Psoas muscle (tissue), 8 donors: ENCODE data around the gene ICAM1. TPM values are rescaled to one million over a fixed set of nuclear protein-coding genes. Genes with fewer than 3 reads are reported as not detected.

Experiments
- ATAC-seq, 4 donors: fragments of 200-7000 bp; cut with Tn5 transposase; one replicate each; pipeline ENCODE4 v1.9.1; 2020; ENCODE audit warnings: moderate library complexity in 3 of 4, mild to moderate bottlenecking in 2 of 4
- DNase-seq, 2 donors: peaks; one replicate each; pipeline ENCODE4 v3.0.0-alpha.2; 2020
- H3K27ac ChIP-seq: fragments of 200-600 bp; one replicate; pipeline ENCODE4 v1.8.0; 2022
- H3K27me3 ChIP-seq, 3 donors: fragments of 200-600 bp in 1 of 3; one replicate each; pipeline versions ENCODE4 v1.6.1 to v1.8.0; 2013 to 2022; ENCODE audit warnings: low read length in 2 of 3, mild to moderate bottlenecking in 2 of 3, moderate library complexity in 1 of 3; ENCODE audit not compliant: insufficient read depth in 3 of 3
- H3K36me3 ChIP-seq, 2 donors: fragments of 200-600 bp in 1 of 2; one replicate each; pipeline versions ENCODE4 v1.6.1 to v1.8.0; 2013 to 2022; ENCODE audit warnings: low read depth in 1 of 2, mild to moderate bottlenecking in 1 of 2, moderate library complexity in 1 of 2; ENCODE audit not compliant: insufficient read depth in 1 of 2
- H3K4me1 ChIP-seq: fragments of 200-600 bp; one replicate; pipeline ENCODE4 v1.8.0; 2022
- H3K4me3 ChIP-seq: fragments of 200-600 bp; one replicate; pipeline ENCODE4 v1.8.0; 2022; ENCODE audit warnings: mild to moderate bottlenecking
- H3K9me3 ChIP-seq: fragments of 200-600 bp; one replicate; pipeline ENCODE4 v1.8.0; 2022
- CTCF ChIP-seq: fragments of 200-600 bp; IDR thresholded peaks from one replicate; pipeline ENCODE4 v1.8.0; 2022; ENCODE audit warnings: antibody characterized with exemption
- WGBS, 3 donors: extraction: QIAGEN DNeasy Blood & Tissue Kit; methylation state at CpG; one replicate each; pipeline versions ENCODE4 v1.1.6 to v1.1.7; 2013; 5-methylcytosine and 5-hydroxymethylcytosine counted together
- intact Hi-C, 2 donors: fragments of 100-400 bp; cut with DNase I; formaldehyde crosslinking; loops; one replicate each; pipeline versions ENCODE4 v1.11.0 to v1.14.2; 2022
- polyA plus RNA-seq, 3 donors: library from polyadenylated mRNA; stranded (reverse); fragments of 200-250 nt; gene quantifications; one replicate each; pipeline ENCODE4 v1.2.3, GENCODE V29; 2013
- total RNA-seq, 4 donors: library from RNA; stranded (reverse); fragmentation: NEBNext Ultra II Directional in 2 of 4; extraction: Animal tissue kit (Norgen Biotek cat#: 25700) in 2 of 4; gene quantifications; one replicate each; pipeline versions ENCODE4 v1.2.1 to v1.2.4, GENCODE V29; 2021 to 2023
- donor health status: healthy with polysubstance abuse.
- donor health status: DM: no; HTN: no; CAD: no; lungs with moderate emphysema.
- donor health status: Bipolar disorder and iron deficiency.
- donor health status: healthy.
- donor health status: DM: yes; HTN: yes; CAD: no.
- donor health status: DM: no; HTN: no; CAD: no.
- donor health status: DM: no; HTN: no; CAD: no.
- donor health status: DM: yes; HTN: yes; CAD: no.

The ICAM1 gene
- total and polyA plus RNA-seq, 7 donors = 2.7 to 8.0 (median 6.5) TPM

- Histone ChIP-seq H3K4me3 (no peak overlapping the region), H3K36me3 (no peaks in the 10 kb centered on the region), H3K27me3 (peaks cover 0 to 89% (median 57%) of the 10 kb centered on the region in 3 donors), H3K4me1 (peaks cover 37% of the 10 kb centered on the region), H3K27ac (no peak overlapping the region), H3K9me3 (no peaks in the 10 kb centered on the region)
- TF ChIP-seq CTCF = no peak
- intact Hi-C loops = no loop called here
- 8 to 10% (median 10%) methylated on average over 48 to 49 of the region's 49 CpGs for WGBS, 3 donors
- ATAC-seq (no peak), DNase-seq (no peak)
Observed at GRCh38 chr19:10293637-10294367, 22.9 kb downstream of the ICAM1 start.

- WGBS, 3 donors = 2 to 5% (median 3%) methylated on average over 25 of the region's 25 CpGs
- Histone ChIP-seq H3K27ac (no peak overlapping the region), H3K4me1 (peaks cover 32% of the 10 kb centered on the region), H3K27me3 (peaks cover 0 to 84% (median 53%) of the 10 kb centered on the region in 3 donors), H3K4me3 (no peak overlapping the region), H3K36me3 (no peaks in the 10 kb centered on the region), H3K9me3 (no peaks in the 10 kb centered on the region)
- intact Hi-C loops = no loop called here
- DNase-seq (no peak), ATAC-seq (no peak)
- no peak for TF ChIP-seq CTCF
Observed at GRCh38 chr19:10294368-10294697, 23.4 kb downstream of the ICAM1 start.

- H3K4me1 ChIP-seq = peaks cover 23% of the 10 kb centered on the region
- WGBS, 3 donors = 0 to 2% (median 1%) methylated on average over 48 of the region's 48 CpGs
- no peak for TF ChIP-seq CTCF
- H3K27ac ChIP-seq = no peak overlapping the region
- no peak for ATAC-seq
- no peaks in the 10 kb centered on the region for H3K36me3 ChIP-seq
- DNase-seq = no peak
- intact Hi-C loops = no loop called here
- peak overlapping the region; percentile 28 for H3K4me3 ChIP-seq
- H3K27me3 ChIP-seq = peaks cover 0 to 73% (median 48%) of the 10 kb centered on the region in 3 donors
- no peaks in the 10 kb centered on the region for H3K9me3 ChIP-seq
Observed at GRCh38 chr19:10295305-10295846, 24.5 kb downstream of the ICAM1 start.

GRCh38 chr19:10295847-10296591, 25.1 kb downstream of the ICAM1 start:
- 1 to 5% (median 4%) methylated on average over 46 to 58 of the region's 58 CpGs for WGBS, 3 donors
- Histone ChIP-seq H3K9me3 (no peaks in the 10 kb centered on the region), H3K27ac (no peak overlapping the region), H3K4me3 (peak overlapping the region; percentile 28), H3K36me3 (no peaks in the 10 kb centered on the region), H3K27me3 (peaks cover 0 to 69% (median 41%) of the 10 kb centered on the region in 3 donors), H3K4me1 (peaks cover 16% of the 10 kb centered on the region)
- TF ChIP-seq CTCF = no peak
- no peak for ATAC-seq
- intact Hi-C loops = no loop called here
- DNase-seq = no peak
